Measurements from ENCODE around the gene ZNF775. TPM values are rescaled to one million over a fixed set of nuclear protein-coding genes. Genes with fewer than 3 reads are reported as not detected.
A peak's percentile ranks its signal among the peaks of the same experiment; 100 is the strongest.

The ZNF775 gene
- total RNA-seq, 1 donor from 2014 or later: 13.3 TPM

DNA sequence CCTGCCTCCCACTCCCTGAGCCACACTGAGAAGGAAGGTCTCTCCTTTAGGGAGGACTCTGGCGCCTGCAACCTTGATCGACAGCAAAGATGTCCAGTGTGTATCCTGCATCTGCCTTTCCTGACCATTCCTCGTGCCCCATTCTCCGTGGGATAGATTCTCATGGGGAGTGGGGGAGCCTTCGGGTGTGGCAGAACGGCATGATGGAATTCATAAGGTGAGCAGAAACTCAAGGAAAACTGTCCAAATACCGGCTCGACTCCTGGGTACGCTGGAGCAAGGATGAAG lies 37.1 kb upstream of the ZNF775 start:
- Mint-ChIP-seq H3K4me1 (peaks cover 25% of the 10 kb centered on the region), H3K36me3 (peaks cover 3% of the 10 kb centered on the region), H3K27ac (no peak overlapping the region), H3K4me3 (peak overlapping the region; percentile 64), H3K9me3 (peaks cover 11% of the 10 kb centered on the region), H3K27me3 (ENCODE audit: low read depth) (peaks cover 42% of the 10 kb centered on the region)
- TF ChIP-seq, protein P1, sequence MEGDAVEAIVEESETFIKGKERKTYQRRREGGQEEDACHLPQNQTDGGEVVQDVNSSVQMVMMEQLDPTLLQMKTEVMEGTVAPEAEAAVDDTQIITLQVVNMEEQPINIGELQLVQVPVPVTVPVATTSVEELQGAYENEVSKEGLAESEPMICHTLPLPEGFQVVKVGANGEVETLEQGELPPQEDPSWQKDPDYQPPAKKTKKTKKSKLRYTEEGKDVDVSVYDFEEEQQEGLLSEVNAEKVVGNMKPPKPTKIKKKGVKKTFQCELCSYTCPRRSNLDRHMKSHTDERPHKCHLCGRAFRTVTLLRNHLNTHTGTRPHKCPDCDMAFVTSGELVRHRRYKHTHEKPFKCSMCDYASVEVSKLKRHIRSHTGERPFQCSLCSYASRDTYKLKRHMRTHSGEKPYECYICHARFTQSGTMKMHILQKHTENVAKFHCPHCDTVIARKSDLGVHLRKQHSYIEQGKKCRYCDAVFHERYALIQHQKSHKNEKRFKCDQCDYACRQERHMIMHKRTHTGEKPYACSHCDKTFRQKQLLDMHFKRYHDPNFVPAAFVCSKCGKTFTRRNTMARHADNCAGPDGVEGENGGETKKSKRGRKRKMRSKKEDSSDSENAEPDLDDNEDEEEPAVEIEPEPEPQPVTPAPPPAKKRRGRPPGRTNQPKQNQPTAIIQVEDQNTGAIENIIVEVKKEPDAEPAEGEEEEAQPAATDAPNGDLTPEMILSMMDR (IDR thresholded peaks at IDR 0.05; ENCODE audit: unreplicated experiment): no peak
- no peak for DNase-seq (ENCODE audit: low spot score in 2 of 2, unreplicated experiment in 2 of 2)

DNA sequence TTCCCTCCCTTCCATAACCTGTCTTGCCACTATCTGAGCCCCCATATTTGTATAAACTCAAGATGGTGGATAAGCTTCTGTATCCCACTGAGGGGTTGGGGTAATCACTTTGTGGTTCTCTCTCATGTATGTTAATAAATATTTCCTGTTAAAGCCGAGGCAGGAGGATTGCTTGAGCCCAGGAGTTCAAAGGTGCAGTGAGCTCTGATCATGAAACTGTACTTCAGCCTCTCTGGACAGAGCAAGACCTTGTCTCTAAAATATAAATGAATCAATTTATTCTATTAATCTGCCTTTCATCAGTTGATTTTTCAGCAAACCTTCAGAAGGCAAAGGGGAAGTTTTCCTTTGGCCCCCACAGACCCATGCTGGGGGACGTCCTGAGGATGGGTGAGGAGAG lies 35.9 kb upstream of the ZNF775 start:
- DNase-seq (ENCODE audit: low spot score in 2 of 2, unreplicated experiment in 2 of 2): no peak
- Mint-ChIP-seq H3K9me3 (peaks cover 11% of the 10 kb centered on the region), H3K27ac (no peak overlapping the region), H3K27me3 (ENCODE audit: low read depth) (peaks cover 42% of the 10 kb centered on the region), H3K36me3 (peaks cover 3% of the 10 kb centered on the region), H3K4me1 (peaks cover 23% of the 10 kb centered on the region), H3K4me3 (no peak overlapping the region)
- TF ChIP-seq, protein P1 (IDR thresholded peaks at IDR 0.05; ENCODE audit: unreplicated experiment): no peak

DNA sequence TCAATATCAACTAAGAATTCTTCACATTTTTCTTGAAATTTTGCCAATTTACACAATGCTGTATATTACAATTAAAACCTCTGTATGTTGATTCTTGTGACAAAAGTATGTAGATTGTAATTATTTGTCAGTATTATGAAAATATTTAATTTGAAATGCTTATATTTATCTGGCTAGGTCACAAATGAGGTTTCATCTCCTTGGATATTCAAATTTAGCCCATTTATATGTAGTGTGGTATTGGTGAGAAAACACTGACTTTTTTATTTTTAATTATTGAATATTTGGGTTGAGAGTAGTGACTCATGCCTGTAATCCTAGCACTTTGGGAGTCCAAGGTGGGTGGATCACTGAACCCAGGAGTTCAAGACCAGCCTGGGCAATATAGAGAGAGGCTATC lies 34.8 kb upstream of the ZNF775 start:
- H3K4me1 Mint-ChIP-seq: peaks cover 21% of the 10 kb centered on the region
- TF ChIP-seq, protein P1 (IDR thresholded peaks at IDR 0.05; ENCODE audit: unreplicated experiment): no peak
- H3K36me3 Mint-ChIP-seq: peaks cover 3% of the 10 kb centered on the region
- H3K27me3 Mint-ChIP-seq (ENCODE audit: low read depth): peaks cover 41% of the 10 kb centered on the region
- H3K27ac Mint-ChIP-seq: no peak overlapping the region
- peaks cover 11% of the 10 kb centered on the region for H3K9me3 Mint-ChIP-seq
- no peak overlapping the region for H3K4me3 Mint-ChIP-seq
- no peak for DNase-seq (ENCODE audit: low spot score in 2 of 2, unreplicated experiment in 2 of 2)

DNA sequence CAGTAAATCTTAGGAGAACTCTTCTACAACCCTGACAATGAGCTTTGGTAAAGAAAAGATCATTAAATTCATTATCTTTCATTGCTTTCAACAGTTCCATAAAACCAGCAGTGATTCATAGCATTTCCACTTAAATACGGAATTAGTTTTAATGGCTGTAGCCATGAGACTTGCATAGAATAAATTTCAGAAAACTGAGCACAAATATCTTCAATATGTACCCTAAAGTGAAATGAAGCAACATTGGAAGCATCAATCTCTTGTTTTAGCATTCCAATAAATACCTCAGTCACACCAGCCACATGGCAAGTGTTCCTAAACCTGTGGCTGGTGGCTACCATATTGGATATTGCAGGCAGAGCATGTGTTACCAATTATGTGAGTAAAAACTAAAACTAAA lies 34.1 kb upstream of the ZNF775 start:
- Mint-ChIP-seq H3K4me1 (peaks cover 14% of the 10 kb centered on the region), H3K9me3 (peaks cover 11% of the 10 kb centered on the region), H3K27me3 (ENCODE audit: low read depth) (peaks cover 34% of the 10 kb centered on the region), H3K27ac (no peak overlapping the region), H3K36me3 (peaks cover 3% of the 10 kb centered on the region), H3K4me3 (no peak overlapping the region)
- no peak for DNase-seq (ENCODE audit: low spot score in 2 of 2, unreplicated experiment in 2 of 2)
- TF ChIP-seq, protein P1 (IDR thresholded peaks at IDR 0.05; ENCODE audit: unreplicated experiment): no peak

DNA sequence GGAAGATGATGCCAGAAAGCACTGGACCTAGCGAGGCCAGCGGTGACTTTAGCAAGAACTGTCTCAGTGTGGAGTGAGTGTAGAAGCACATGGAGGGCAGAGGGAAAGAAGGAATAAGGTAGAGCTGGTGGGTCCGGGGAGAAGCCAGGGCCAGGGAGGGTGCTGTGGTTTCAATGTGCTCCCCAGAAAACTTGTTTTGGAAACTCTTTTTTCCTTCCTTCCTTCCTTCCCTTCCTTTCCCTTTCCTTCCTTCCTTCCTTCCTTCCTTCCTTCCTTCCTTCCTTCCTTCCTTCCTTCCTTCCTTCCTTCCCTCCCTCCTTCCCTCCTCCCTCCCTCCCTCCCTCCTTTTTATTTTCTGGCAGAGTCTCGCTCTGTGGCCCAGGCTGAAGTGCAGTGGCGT lies 32.2 kb upstream of the ZNF775 start:
- no peak for DNase-seq (ENCODE audit: low spot score in 2 of 2, unreplicated experiment in 2 of 2)
- H3K36me3 Mint-ChIP-seq: peaks cover 3% of the 10 kb centered on the region
- H3K9me3 Mint-ChIP-seq: peaks cover 11% of the 10 kb centered on the region
- TF ChIP-seq, protein P1 (IDR thresholded peaks at IDR 0.05; ENCODE audit: unreplicated experiment): no peak
- no peak overlapping the region for H3K27ac Mint-ChIP-seq
- H3K27me3 Mint-ChIP-seq (ENCODE audit: low read depth): peaks cover 20% of the 10 kb centered on the region
- H3K4me1 Mint-ChIP-seq: peaks cover 4% of the 10 kb centered on the region
- no peak overlapping the region for H3K4me3 Mint-ChIP-seq

DNA sequence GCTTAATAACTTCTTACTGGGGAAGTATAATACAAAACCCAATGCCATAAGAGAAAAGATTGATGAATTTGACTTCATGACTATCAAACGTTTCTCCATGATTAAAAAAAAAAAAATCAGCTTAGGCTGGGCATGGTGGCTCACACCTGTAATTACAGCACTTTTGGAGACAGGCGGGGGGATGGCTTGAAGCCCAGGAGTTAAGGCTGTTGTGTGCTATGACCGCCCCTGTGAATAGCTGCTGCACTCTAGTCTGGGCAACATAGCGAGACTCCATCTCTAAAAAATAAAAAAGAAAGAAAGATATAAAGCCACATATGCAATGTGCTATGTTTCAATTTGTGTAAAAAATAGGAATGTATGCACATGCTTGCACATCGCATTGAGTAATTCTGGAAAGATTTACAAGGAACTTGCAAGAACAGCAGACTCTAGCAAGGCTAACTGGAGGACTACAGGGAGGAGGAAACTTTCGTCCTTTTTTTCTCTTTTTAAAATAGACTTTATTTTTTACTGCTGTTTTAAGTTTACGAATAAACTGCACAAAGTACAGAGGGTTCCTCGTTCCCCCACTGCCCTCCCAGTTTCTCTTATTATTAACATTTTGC lies 27.4 kb upstream of the ZNF775 start:
- no peak for DNase-seq (ENCODE audit: low spot score in 2 of 2, unreplicated experiment in 2 of 2)
- H3K27ac Mint-ChIP-seq: no peak overlapping the region

More for the DNA sequence above, 27.4 kb upstream of the ZNF775 start:
- TF ChIP-seq, protein P1 (IDR thresholded peaks at IDR 0.05; ENCODE audit: unreplicated experiment): no peak
- no peaks in the 10 kb centered on the region for H3K36me3 Mint-ChIP-seq
- no peaks in the 10 kb centered on the region for H3K9me3 Mint-ChIP-seq
- H3K27me3 Mint-ChIP-seq (ENCODE audit: low read depth): no peaks in the 10 kb centered on the region
- no peak overlapping the region for H3K4me3 Mint-ChIP-seq
- no peaks in the 10 kb centered on the region for H3K4me1 Mint-ChIP-seq

All from mesothelial cell of epicardium (in vitro differentiated cells).